DOHH2 (cell line): ENCODE results near the gene PPA1.

Source experiments
- H3F3A ChIP-seq: fragments of 200-600 bp; sonication (generic), shearing (Covaris generic); 2 replicates; pipeline ENCODE4 v1.6.0; 2016; ENCODE audit warnings: antibody characterized with exemption, mild to moderate bottlenecking; ENCODE audit not compliant: control insufficient read depth, insufficient read depth
- H3K27ac ChIP-seq: fragments of 200-600 bp; sonication (generic); 2 replicates; pipeline ENCODE4 v1.5.1; 2014; ENCODE audit warnings: low read depth, mild to moderate bottlenecking, low read length, moderate library complexity
- H3K27me3 ChIP-seq: fragments of 200-600 bp; sonication (generic); 2 replicates; pipeline ENCODE4 v1.6.1; 2014; ENCODE audit warnings: mild to moderate bottlenecking, low read length, mixed read lengths; ENCODE audit not compliant: control insufficient read depth
- H3K36me3 ChIP-seq: fragments of 200-600 bp; sonication (generic); 2 replicates; pipeline ENCODE4 v1.6.1; 2014; ENCODE audit warnings: mild to moderate bottlenecking, low read length, moderate library complexity, mixed read lengths; ENCODE audit not compliant: control insufficient read depth
- H3K4me1 ChIP-seq: fragments of 200-600 bp; sonication (generic); 2 replicates; pipeline ENCODE4 v1.6.1; 2014; ENCODE audit warnings: mild to moderate bottlenecking, low read length, mixed read lengths; ENCODE audit not compliant: control insufficient read depth
- H3K4me2 ChIP-seq: fragments of 200-600 bp; sonication (generic); 2 replicates; pipeline ENCODE4 v1.6.0; 2014; ENCODE audit warnings: mild to moderate bottlenecking, low read length, moderate library complexity
- H3K4me3 ChIP-seq: fragments of 200-600 bp; sonication (generic); 2 replicates; pipeline ENCODE4 v1.5.1; 2014; ENCODE audit warnings: mild to moderate bottlenecking, low read length, mixed read lengths
- H3K79me2 ChIP-seq: fragments of 200-600 bp; sonication (generic); 2 replicates; pipeline ENCODE4 v1.6.1; 2014; ENCODE audit warnings: mild to moderate bottlenecking, low read length, mixed read lengths; ENCODE audit not compliant: control insufficient read depth
- H3K9me2 ChIP-seq: fragments of 200-600 bp; sonication (generic); replicated peaks from 2 replicates; pipeline ENCODE4 v1.6.1; 2014; ENCODE audit warnings: mild to moderate bottlenecking, low read length, mixed read lengths; ENCODE audit not compliant: control insufficient read depth
- H3K9me3 ChIP-seq: fragments of 200-600 bp; sonication (generic); 2 replicates; pipeline ENCODE4 v1.6.1; 2014; ENCODE audit warnings: antibody characterized with exemption, low read length, mixed read lengths; ENCODE audit not compliant: control insufficient read depth, insufficient read depth
- H4K20me1 ChIP-seq: fragments of 200-600 bp; sonication (generic); 2 replicates; pipeline ENCODE4 v1.6.0; 2014; ENCODE audit warnings: low read depth, mild to moderate bottlenecking, antibody characterized with exemption, low read length, moderate library complexity; ENCODE audit not compliant: control insufficient read depth, insufficient read depth
- CTCF ChIP-seq: fragments of 200-600 bp; sonication (generic); IDR thresholded peaks from one replicate; pipeline ENCODE4 v1.5.1; 2014; ENCODE audit warnings: antibody characterized with exemption, mild to moderate bottlenecking, low read depth, low read length; ENCODE audit not compliant: poor library complexity, severe bottlenecking
- EZH2phosphoT487 ChIP-seq: fragments of 200-600 bp; sonication (generic); IDR thresholded peaks from 2 replicates; pipeline ENCODE4 v1.6.1; 2017; ENCODE audit warnings: borderline replicate concordance, mild to moderate bottlenecking, antibody characterized with exemption, low read length, moderate library complexity, mixed read lengths

The PPA1 gene

GRCh38 chr10:70268376-70268775, 35.1 kb upstream of the PPA1 start:
- Histone ChIP-seq H3K27me3 (peaks cover 4% of the 10 kb centered on the region), H3K4me2 (no peak overlapping the region)
- TF ChIP-seq EZH2phosphoT487 (no peak), CTCF (no peak)

GRCh38 chr10:70267161-70267933, 34.1 kb upstream of the PPA1 start:
- no peaks in the 10 kb centered on the region for H3F3A ChIP-seq
- no peak overlapping the region for H3K27ac ChIP-seq
- H3K36me3 ChIP-seq: no peaks in the 10 kb centered on the region
- H3K79me2 ChIP-seq: no peaks in the 10 kb centered on the region
- H4K20me1 ChIP-seq: no peaks in the 10 kb centered on the region
- H3K9me2 ChIP-seq: no peaks in the 10 kb centered on the region
- TF ChIP-seq EZH2phosphoT487 (no peak), CTCF (peak; percentile 77)
- H3K4me2 ChIP-seq: no peak overlapping the region
- H3K9me3 ChIP-seq: no peaks in the 10 kb centered on the region
- H3K4me1 ChIP-seq: peaks cover 4% of the 10 kb centered on the region
- no peak overlapping the region for H3K4me3 ChIP-seq
- peaks cover 6% of the 10 kb centered on the region for H3K27me3 ChIP-seq

More at GRCh38 chr10:70268376-70268775, 35.1 kb upstream of the PPA1 start:
- Histone ChIP-seq H4K20me1 (no peaks in the 10 kb centered on the region), H3K9me2 (no peaks in the 10 kb centered on the region), H3K4me1 (peaks cover 13% of the 10 kb centered on the region), H3K9me3 (no peaks in the 10 kb centered on the region), H3F3A (no peaks in the 10 kb centered on the region), H3K36me3 (no peaks in the 10 kb centered on the region), H3K4me3 (no peak overlapping the region), H3K79me2 (no peaks in the 10 kb centered on the region), H3K27ac (no peak overlapping the region)

- Histone ChIP-seq H3K4me3 (no peak overlapping the region), H3K9me3 (no peaks in the 10 kb centered on the region; the same call in 1 of the 2 replicates), H3K4me1 (peaks cover 4% of the 10 kb centered on the region), H3F3A (no peaks in the 10 kb centered on the region), H4K20me1 (no peaks in the 10 kb centered on the region), H3K4me2 (no peak overlapping the region), H3K27ac (no peak overlapping the region), H3K9me2 (no peaks in the 10 kb centered on the region), H3K79me2 (no peaks in the 10 kb centered on the region), H3K36me3 (no peaks in the 10 kb centered on the region), H3K27me3 (peaks cover 9% of the 10 kb centered on the region)
- no peak for TF ChIP-seq CTCF
- TF ChIP-seq EZH2phosphoT487: no peak
These were observed 33.5 kb upstream of the PPA1 start for GRCh38 chr10:70266701-70267100.
